Measurements from ENCODE around the gene RNF141.

DNA sequence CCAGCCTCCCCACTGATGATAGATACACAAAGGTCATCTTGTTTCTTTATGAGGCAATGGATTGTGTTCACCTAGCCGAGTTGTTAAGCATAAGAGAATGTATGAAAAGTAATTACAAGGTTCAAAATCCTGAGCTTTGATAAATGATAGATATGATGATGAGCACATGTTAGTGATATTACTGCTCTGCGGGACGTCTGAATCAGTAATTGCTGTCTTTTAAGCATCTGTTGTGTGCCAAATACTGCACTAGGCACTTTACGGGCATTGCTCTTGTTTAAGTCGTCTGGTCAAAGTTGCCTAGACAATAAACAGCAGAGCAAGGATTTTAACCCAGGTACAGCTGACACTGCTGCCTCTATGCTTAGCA, 559 bp upstream of the RNF141 start:
- TF ChIP-seq, protein P1, sequence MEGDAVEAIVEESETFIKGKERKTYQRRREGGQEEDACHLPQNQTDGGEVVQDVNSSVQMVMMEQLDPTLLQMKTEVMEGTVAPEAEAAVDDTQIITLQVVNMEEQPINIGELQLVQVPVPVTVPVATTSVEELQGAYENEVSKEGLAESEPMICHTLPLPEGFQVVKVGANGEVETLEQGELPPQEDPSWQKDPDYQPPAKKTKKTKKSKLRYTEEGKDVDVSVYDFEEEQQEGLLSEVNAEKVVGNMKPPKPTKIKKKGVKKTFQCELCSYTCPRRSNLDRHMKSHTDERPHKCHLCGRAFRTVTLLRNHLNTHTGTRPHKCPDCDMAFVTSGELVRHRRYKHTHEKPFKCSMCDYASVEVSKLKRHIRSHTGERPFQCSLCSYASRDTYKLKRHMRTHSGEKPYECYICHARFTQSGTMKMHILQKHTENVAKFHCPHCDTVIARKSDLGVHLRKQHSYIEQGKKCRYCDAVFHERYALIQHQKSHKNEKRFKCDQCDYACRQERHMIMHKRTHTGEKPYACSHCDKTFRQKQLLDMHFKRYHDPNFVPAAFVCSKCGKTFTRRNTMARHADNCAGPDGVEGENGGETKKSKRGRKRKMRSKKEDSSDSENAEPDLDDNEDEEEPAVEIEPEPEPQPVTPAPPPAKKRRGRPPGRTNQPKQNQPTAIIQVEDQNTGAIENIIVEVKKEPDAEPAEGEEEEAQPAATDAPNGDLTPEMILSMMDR (IDR thresholded peaks at IDR 0.05): no peak
- TF ChIP-seq POLR2A (IDR thresholded peaks at IDR 0.05): no peak

Measured in Peyer's patch (tissue), 4 donors.